GM11168 (cell line): ENCODE results near the gene TECPR2.

Experiments used
- in situ Hi-C: fragments of 300-500 bp; cut with MboI; formaldehyde crosslinking; loops from one replicate; pipeline ENCODE4 v1.12.0; 2022; ENCODE audit warnings: low sequenced_read_pairs; ENCODE audit not compliant: unreplicated experiment

Gene TECPR2

DNA sequence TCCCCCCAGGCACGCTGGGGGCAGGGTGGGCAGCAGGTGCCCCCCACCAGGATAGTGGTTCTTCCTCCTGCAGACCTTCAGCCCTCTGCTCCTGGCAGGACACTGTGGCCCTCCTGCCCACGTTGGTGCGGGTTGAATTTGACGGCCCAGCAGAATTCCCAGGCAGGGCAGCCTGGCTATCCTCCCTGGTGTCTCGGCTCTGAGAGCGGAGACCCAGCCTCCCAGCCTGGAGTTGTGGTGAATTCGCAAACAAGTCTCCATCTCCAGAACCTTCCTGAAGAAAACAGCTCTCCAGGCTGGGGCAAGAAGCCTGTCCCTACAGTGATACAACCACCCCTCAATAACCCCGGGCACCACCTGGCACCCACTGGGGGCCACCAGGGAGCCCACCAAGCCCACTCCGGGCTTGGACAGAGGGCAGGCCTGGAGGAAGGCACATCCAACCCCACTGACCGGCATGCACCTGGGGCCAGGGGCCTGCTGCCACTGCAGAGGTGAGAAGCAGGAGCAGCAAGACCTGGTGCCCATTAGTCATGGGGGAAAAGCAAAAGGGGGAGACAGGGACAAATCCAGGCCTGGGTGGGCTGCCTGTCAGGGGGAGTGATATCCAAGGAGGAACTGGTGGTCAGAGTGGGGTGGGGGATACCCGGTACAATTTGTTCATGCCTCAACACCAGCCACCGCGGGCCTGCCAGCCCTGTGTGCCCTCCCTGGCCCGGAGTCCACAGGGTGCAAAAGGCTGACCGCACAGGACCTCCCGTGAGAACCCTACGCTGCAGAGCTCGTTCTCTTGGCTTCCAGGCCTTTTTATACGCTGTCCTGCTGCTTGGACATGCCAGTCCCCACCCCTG lies 143.3 kb downstream of the TECPR2 start:
- in situ Hi-C loops, result no loop called here

DNA sequence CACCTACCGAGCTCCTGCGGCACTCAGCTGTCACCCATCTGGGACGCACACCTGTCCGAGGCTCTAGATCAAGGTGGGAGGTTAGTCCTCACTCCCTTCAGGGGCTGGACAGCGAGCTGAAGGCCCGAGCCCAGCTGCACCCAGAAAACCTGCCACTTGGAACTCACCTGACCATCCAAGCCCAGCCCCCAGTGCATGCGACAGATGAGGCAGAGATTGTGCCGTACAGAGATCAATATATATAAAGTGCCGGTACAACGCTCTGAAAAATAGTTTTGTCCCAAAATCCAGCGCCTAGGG lies 143.8 kb downstream of the TECPR2 start:
- in situ Hi-C loops, result no loop called here

GRCh38 chr14:102507081-102507856 lies 144.5 kb downstream of the TECPR2 start:
- in situ Hi-C loops, result no loop called here

GRCh38 chr14:102507857-102508312 lies 145.1 kb downstream of the TECPR2 start:
- in situ Hi-C loops, result no loop called here

DNA sequence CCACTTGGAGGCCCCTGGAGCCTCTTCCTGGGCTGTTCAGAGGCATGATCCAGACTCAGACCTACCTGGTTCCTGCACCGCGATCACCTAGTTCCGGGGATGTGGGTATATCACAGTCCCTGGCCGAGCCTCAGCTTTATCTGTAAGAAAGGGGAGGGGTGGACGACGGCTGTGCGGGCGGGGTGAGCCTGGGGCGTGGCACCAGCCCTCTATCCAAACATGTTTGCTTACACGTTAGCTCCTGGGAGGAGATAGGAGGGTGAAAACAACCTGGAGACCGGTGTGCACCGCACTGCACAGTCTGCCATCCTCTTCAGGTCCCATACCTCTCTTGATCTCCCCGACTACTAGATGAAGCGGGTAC lies 145.7 kb downstream of the TECPR2 start:
- in situ Hi-C loops, result no loop called here

- in situ Hi-C loops, result no loop called here
Measured at GRCh38 chr14:102508774-102509745, 146.3 kb downstream of the TECPR2 start.

- in situ Hi-C loops, result no loop called here
Measured at GRCh38 chr14:102509746-102510615, 147.2 kb downstream of the TECPR2 start, which contains the start of gene ANKRD9. ANKRD9 (minus strand) TSS chr14:102509776; CDS start chr14:102507889, 1,887 bp downstream.

GRCh38 chr14:102510616-102511520 lies 148.1 kb downstream of the TECPR2 start:
- in situ Hi-C loops, result no loop called here

DNA sequence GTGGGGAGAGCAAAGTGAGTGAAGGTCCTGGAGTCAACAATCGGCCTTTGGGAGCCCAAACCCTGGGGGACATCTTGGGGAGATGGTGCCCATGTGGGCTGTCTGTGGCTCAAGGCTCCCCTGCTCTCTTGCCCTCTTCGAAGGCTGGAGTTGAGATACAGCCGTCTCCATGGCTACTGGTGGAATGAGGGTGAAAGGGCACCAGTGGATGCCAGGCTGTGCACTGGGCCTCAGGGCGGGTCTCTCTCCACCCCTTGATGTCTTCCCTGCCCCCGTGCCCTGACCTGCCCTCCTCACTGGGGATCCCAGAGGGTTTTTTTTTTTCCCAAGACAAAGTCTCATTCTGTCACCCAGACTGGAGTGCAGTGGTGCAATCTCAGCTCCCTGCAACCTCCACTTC lies 148.8 kb downstream of the TECPR2 start:
- in situ Hi-C loops, result no loop called here

- in situ Hi-C loops, result no loop called here
Measured at GRCh38 chr14:102512793-102513300, 150.1 kb downstream of the TECPR2 start.

GRCh38 chr14:102513899-102514772 lies 151.4 kb downstream of the TECPR2 start:
- in situ Hi-C loops, result no loop called here

DNA sequence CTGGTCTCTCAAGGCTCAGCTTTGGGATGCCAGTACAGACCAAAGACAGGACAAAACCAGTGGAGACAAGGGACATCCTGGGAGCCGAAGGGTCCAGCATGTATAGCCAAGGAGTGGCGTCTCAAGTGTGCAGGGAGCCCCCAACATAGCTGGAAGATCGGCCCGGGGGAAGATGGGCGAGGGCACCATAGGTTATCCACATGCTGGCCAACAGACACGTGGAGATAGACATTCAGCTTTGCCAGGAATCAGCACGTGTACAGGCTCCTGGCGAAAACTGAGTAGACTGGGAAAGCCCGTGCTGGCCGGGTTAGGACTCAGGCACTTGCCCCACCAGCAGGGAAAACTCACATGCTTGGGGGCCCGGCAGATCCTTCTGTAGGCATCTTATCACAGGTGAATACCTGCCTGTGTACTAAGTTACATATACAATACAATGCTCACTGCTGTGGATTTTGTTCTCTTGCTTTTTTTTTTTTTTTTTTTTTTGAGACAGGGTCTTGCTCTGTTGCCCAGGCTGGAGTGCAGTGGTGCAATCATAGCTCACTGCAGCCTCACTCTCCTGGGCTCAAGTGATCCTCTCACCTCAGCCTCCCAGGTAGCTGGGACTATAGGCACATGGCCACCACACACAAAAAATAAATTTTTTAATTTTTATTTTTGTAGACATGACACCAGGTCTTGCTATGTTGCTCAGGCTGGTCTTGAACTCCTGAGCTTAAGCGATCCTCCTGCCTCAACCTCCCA lies 152.4 kb downstream of the TECPR2 start:
- in situ Hi-C loops, result loop anchor here (5.0 kb wide), 1 partner anchor 82 kb away; no protein-coding TSS in a partner anchor

- in situ Hi-C loops, result loop anchor here (5.0 kb wide), 1 partner anchor 81 kb away; no protein-coding TSS in a partner anchor
Measured at GRCh38 chr14:102516531-102517391, 154.0 kb downstream of the TECPR2 start.

DNA sequence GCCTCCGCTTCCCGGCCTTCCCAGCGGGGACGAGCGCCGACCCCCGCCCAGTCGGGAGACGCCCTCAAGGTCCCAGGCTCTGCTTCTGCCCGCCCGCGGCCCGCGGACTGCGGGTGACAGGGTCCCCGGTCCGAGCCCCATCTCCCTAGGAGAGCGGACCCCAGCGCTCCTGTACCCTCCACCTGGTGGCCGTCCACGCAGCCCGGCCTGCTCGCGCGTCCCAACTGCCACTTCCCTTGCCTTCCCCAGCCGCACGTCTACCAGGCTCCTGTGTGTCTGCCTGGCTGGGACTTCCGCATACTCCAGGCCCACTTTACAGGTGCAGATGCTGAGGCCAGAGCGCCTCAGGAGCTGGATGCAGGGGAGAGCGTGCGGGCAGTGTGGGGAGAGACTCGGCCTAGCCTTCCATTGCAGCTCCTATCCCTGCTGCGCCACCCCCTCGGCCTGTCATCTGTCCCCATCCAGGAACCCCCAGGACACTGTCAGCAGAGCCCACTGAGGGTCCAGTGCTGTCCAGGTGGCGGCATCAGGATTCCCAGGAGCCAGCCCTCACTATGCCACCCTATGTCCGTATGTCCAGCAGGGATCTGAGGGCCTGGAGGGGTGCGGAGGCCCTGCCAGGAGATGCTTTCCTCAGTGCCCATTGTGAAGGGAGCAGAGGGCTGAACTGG lies 154.8 kb downstream of the TECPR2 start:
- in situ Hi-C loops, result loop anchor here (5.0 kb wide), 1 partner anchor 80 kb away; no protein-coding TSS in a partner anchor
